Choroid plexus epithelial cell (primary cell): ENCODE results near the gene MPDZ.

ENCODE experiments used
- DNase-seq: peaks from one replicate; pipeline ENCODE4 v3.0.0-alpha.2; 2010; ENCODE audit warnings: low read depth
- H3K4me3 ChIP-seq: 2 replicates; pipeline ENCODE4 v1.5.1; 2011; ENCODE audit warnings: low read depth, mild to moderate bottlenecking, control low read depth, low read length, moderate library complexity
- TF ChIP-seq, protein P1 (sequence below): conservative IDR thresholded peaks from 2 replicates; pipeline ENCODE4 v1.5.1; 2011; ENCODE audit warnings: low read depth, mild to moderate bottlenecking, control low read depth, inconsistent platforms, low read length, moderate library complexity

MPDZ gene

DNA sequence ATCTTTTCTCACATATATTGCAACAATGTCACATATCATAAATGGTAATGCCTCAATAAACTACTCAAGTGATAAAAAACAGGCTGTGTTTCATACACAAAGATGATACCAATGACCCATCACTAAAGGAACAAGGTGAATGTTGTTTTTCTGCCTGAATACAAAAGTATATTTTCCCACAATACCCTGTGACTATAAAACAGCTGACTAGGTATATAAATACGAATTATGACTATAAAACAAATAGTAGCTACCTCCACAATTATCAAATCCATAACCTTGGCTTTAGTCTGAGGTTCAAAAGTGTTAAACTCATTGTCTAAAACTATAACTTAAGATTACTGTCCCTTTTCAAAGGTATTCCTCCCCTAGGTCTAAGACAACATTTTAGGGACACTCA is 58.7 kb downstream of the MPDZ start:
- TF ChIP-seq, protein P1, sequence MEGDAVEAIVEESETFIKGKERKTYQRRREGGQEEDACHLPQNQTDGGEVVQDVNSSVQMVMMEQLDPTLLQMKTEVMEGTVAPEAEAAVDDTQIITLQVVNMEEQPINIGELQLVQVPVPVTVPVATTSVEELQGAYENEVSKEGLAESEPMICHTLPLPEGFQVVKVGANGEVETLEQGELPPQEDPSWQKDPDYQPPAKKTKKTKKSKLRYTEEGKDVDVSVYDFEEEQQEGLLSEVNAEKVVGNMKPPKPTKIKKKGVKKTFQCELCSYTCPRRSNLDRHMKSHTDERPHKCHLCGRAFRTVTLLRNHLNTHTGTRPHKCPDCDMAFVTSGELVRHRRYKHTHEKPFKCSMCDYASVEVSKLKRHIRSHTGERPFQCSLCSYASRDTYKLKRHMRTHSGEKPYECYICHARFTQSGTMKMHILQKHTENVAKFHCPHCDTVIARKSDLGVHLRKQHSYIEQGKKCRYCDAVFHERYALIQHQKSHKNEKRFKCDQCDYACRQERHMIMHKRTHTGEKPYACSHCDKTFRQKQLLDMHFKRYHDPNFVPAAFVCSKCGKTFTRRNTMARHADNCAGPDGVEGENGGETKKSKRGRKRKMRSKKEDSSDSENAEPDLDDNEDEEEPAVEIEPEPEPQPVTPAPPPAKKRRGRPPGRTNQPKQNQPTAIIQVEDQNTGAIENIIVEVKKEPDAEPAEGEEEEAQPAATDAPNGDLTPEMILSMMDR: no peak
- no peak overlapping the region for H3K4me3 ChIP-seq
- DNase-seq: no peak

DNA sequence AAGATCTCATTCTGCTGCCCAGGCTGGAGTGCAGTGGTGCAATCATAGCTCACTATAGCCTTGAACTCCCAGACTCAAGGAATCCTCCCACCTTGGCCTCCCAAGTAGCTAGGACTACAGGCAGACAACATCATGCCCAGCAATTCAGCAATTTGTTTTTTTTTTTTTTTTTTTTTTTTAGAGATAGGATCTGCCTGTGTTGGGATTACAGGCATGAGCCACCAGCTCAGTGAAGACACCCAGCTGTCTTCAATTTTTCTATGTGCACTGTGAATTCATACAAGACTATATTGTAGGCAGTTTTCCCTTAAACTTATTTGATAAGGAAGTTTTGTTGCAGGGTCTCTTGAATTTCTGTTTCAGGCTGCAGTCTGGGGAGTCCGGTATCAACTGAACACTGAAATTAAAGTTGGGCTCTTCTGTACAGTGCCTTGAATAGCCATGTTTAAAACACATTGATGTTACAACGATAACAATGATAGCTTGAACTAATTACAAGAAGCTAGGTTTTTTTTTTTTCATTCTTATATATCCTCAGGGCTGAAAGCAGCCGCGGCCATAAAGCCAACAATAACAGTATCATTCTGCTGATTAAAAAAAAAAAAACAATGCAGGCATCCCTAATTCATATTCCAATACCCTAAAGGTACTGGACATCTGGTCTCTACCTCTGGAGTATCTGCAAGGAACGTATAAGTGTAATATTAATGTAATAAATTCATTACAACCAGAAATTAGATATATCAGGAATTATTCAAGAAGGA is 63.5 kb downstream of the MPDZ start:
- no peak for DNase-seq
- H3K4me3 ChIP-seq: no peak overlapping the region
- TF ChIP-seq, protein P1: no peak

DNA sequence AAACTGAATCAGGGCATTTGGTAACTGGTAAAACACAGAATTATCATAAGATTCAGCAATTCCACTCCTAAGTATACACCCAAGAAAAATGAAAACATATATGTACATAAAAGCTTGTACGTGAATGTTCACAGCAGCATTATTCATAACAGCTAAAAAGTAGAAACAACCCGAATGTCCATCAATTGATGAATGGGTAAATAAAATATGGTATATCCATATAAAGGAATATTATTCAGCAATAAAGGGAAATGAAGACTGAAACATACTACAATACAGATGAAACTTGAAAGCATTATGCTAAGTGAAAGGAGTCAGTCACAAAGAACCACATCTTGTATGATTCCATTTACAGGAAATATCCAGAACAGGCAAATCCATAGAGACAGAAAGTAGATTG is 65.5 kb downstream of the MPDZ start:
- DNase-seq: no peak
- no peak overlapping the region for H3K4me3 ChIP-seq
- TF ChIP-seq, protein P1: no peak

GRCh38 chr9:13213337-13213736 is 66.2 kb downstream of the MPDZ start:
- TF ChIP-seq, protein P1: peak; percentile 46

GRCh38 chr9:13210306-13210705 is 69.2 kb downstream of the MPDZ start:
- no peak overlapping the region for H3K4me3 ChIP-seq
- DNase-seq: no peak
- TF ChIP-seq, protein P1: no peak

More at GRCh38 chr9:13213337-13213736, 66.2 kb downstream of the MPDZ start:
- no peak overlapping the region for H3K4me3 ChIP-seq
- peak; percentile 61 for DNase-seq

- H3K4me3 ChIP-seq: no peak overlapping the region
- TF ChIP-seq, protein P1: no peak
- DNase-seq: peak; percentile 40
Measured at GRCh38 chr9:13209498-13209897, 70.0 kb downstream of the MPDZ start.

DNA sequence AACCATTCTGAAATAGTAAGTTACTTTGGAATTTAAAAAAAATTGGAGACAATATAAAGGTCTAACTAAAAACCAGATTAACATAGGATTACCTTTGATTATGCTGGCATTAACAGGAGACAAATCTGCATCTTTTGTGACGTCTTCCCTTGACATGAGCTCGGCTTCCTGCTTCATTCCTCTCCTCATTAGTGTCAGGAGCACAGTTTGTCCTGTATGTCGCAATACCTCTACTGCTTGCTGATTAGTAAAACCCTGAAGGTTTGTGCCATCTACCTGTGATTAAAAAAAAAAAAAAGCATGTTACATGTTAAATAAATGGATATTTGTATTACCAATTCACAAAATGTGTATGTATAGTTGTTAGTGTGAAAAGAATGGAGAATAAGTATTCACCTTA is 73.7 kb downstream of the MPDZ start:
- no peak overlapping the region for H3K4me3 ChIP-seq
- TF ChIP-seq, protein P1: no peak
- peak; percentile 58 for DNase-seq
